ENCODE measurements around the gene MKNK1.

MKNK1 gene

DNA sequence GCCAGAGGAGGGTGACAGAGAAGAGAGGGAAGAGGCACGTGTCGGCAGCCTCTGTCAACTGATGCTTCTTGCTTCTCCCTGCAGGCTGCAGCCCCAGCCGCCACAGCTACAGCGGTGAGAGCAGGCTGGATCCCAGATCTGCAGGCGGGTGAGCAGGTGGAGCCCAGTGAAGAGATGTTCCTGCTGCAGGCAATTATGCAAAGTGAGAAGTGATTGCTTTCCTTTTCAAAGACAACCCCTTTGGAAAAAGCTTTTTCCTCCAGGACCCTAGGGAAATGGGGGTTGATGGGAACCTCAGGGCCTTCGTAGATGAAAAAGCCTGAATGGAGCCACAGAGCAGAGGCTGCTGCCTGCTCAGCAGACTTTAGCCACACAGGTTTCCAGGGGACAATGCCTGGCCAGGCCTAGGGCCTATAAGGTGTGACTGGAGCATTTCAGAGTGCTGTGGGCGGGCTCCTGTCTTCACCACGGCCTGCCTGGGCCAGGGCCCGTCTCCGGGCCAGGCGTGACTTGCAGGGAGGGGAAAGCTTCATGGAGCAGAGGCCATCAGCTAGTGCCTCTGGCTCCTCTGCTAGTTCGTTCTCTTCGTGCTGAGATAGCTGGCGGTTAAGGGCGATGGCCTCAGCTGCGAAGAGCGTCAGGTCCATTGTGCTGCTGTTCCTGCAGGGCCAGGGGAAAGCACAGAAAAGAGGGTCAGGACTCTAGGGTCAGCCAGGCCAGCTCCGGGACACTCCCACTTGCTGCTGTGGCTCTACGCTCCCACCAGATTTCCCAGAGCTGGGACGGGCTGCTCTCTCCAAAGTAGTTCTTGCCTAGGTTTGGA, 45.7 kb downstream of the MKNK1 start:
- DNase-seq (ENCODE audit: low read depth in 2 of 2), result no peak

DNA sequence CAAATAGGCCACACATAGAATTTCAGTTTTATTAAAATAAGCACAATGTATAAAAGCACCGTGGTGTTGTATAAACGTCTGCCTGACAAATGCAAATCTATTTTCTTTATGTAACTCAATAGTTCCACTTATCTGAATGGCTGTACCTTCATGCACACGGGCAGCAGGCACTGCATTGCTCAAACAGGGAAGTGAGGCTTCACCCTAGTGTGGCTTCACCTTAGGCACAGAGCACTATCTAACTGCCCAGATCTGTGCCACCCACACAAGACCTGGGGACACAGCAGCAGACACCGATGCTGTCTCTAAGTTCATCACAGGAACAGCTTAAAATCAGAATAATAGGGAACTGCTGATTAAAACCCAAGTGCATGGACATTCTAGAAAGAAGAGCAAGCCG, 46.7 kb downstream of the MKNK1 start:
- no peak for DNase-seq (ENCODE audit: low read depth in 2 of 2)

DNA sequence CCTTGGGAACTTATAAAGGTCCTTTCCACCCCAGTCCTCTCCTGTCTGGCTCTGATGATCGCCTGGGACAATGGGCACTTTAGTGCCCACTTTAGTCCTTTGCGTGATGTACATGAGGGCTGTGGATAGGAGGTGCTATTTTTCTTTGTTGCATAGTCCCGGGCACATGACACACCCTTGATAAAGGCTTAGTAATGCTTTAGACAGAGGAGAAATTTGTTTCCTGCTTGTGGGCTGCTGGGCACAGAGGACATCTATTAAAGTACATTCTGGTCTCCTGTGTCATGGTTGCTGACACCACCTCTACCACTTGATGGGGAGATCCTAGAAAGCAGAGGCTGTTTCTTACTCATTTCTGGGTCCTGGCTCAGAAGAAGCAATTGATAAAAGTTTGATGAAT, 47.2 kb downstream of the MKNK1 start:
- no peak for DNase-seq (ENCODE audit: low read depth in 2 of 2)

DNA sequence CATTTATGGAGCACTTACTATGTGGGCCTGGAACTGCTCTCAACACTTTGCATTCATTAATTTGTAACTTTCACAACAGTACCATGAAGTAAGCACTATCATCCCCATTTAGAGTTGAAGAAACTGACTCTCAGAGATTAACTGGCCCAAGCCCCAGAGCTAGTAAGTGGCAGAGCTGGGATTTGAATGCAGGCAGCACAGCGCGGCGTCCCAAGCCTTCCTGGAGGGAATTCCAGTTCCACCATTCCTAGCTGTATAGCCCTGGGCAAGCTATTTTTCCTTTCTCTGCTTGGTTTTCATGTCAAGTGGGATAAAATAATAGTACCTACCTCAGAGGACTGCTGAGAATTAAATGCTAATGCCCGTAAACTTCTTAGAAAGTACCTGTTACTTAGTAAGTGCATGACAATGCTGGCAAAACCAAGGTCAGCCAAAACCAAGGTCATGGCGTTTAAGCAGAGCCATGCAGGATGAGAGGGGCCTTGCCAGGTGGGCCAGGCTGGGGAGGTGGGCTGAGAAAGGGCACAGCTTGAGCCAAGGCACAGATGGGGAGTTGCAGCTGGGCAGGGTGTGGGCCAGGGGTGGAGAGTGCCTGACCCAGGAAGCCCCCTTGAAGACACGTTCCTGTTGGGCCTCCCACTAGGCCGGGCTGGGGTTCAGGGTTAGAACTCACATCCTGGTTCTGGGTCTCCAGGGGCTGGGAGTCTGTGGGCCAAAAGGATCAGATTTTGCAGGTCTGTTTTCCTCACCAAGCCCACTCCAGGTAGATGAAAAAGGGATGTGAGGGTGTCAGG, 48.0 kb downstream of the MKNK1 start:
- DNase-seq (ENCODE audit: low read depth in 2 of 2), result no peak

DNA sequence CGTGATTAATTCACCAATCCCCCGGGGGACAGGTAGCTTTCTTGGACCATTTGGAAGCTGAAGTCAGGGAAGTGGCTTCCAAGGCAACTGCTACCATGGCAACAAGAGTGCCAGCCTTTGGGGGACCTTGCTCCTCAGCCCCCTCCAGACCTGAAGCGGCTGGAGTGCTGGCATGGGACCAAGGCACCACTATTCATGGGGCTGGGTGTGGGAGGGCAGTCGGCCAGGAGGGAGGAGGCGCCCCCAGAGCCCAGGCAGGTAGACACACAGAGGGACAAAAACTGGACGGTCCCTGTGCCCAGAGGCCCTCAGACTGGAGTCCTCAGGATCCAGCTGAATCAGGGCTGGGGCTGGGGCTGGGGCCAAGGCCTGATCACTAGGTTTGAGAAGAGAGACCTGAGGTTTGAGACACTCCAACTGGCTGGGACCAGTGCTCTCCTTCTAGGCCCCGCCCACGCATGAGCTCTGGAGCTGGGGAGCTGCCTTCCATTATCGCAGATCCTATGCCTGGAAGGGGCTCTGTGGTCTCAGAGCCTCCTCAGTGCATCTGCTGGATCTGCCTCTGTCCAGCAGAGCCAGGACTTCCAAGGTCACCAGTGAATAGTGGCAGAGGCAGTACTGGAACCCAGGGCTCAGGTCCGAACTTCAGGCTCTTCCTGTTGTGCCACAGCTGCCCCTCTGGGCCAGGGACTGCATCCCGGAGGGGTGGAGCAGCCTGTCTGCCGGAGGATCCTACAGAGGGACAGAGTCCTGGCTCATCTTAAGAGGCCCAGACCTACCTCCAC, 49.3 kb downstream of the MKNK1 start:
- no peak for DNase-seq (ENCODE audit: low read depth in 2 of 2)

DNA sequence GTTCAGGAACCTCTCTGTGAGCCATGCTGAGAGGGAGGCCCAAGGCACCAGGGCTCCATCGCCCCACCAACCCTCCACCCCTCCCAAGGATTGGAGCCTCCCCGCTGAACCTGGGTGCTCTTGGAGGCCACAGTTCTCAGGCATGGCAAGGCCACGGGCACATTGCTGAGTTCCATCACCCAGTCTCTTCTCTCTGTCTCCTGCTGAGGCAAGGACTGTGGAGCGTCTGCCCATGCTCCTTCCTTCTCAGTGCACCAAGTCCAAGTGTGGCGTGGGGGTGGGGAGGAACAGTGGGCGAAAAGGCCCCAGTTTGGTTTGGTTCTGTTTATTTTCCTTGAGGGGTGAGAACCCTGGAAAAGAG, 49.9 kb downstream of the MKNK1 start:
- no peak for DNase-seq (ENCODE audit: low read depth in 2 of 2)

DNA sequence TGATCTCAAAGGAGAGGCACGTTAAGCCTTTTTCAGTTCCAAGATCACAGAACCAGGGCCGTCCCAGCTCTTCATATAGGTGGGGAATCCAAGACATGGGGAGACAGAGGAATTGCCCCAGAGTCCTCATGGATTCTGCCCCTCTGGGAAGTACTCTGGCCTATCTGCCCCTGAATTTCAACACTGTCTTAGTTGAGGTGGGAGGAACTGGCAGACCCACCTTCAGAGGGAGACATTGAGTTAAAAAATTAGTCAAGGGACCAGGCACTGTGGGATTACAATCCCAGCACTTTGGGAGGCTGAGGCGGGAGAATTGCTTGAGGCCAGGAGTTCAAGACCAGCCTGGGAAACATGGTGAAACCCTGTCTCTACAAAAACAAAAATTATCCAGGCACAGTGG, 50.6 kb downstream of the MKNK1 start:
- DNase-seq (ENCODE audit: low read depth in 2 of 2), result no peak

DNA sequence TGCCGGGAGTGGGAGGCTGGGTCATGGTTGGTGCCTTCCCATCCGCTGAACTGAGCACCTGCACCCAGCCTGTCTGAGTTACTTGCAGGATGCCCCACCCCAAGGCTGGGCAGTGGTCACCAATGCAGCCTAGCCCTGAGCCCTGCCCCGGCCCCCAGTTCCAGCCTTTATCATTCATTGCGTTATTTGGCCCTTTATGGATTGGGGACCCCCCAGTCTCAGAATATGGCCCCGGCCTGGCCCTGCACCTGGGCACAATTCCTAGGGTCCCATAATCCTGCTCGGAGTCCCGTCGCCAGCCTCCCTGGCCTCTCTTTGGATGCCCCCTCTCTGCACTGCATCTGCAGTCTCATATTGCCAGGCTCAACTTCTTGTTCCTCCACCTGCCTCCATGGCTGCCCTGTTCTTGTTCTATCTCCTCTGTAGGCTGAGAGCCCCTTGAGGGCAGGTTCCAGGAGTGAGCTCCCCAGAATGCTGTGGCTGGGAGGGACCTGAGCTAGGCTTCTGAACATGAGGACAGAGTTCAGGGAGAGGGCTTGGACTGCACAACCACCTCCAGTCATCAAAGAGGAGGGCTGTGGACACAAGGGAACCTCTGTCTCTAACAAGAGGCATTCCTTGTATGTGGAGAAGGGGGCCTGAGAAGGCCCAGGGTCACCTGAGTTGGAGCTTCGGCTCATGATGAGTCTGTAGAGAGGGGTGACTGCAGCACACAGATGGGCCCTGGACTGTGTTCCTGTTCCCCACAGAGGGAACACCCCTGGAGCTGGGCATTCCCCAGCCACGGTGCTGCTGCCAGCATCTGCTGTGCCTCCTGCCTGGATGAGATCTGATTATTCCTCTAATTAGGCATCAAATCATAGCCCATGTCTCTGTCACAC, 51.5 kb downstream of the MKNK1 start:
- DNase-seq (ENCODE audit: low read depth in 2 of 2), result no peak

DNA sequence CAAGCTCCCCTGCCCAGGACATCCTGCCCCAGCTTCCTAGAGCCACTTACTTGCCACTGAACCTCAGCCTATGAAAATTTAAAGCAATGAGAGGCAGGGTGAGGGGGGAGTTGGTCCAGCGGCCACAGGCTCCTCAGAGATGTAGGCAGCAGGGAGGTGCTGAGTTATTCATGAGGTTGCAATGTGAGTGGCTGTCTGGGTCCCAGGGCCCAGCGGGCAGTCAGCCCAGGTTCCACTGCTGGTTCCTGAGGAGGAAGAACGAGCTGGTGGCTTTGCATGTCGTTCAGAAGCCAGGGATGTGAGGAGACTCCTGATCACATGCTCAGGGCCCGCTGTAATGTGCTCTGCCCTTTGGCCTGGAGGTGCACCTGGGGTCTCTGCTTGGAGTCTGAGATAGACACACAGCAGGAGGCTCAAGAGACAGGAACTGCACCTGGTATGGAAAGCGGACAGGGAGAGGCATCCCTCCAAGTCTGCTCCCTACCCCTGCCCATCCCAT, 52.4 kb downstream of the MKNK1 start, which contains the start of gene KNCN:
KNCN (minus strand) TSS at position 51 of the 499 bp plus-strand sequence. CDS start 432 bp downstream, outside the sequence.
- no peak for DNase-seq (ENCODE audit: low read depth in 2 of 2)

DNA sequence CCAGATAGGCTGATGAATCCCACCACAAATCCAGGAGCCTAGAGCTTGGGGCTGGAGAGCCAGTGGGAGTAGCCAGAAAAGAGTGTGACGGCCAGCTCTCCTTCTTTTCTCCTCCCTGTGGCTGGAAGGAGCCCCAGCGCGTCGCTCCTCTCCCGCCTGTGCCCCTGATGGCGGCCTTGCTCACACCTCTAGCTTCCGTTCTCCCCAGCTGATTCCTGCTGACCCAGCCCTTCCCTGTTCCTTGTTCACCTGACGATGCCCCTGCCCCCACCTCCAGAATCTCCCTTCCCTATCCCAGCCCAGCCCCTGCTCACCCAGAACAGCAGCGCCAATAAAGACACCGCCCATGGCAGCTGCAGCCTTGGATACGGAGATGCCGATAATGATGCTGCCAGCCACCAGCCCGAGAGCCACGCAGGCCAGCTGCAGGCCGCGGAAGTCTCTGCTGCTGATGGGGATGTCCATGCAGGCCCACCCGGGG, 53.3 kb downstream of the MKNK1 start:
- no peak for DNase-seq (ENCODE audit: low read depth in 2 of 2)

DNA sequence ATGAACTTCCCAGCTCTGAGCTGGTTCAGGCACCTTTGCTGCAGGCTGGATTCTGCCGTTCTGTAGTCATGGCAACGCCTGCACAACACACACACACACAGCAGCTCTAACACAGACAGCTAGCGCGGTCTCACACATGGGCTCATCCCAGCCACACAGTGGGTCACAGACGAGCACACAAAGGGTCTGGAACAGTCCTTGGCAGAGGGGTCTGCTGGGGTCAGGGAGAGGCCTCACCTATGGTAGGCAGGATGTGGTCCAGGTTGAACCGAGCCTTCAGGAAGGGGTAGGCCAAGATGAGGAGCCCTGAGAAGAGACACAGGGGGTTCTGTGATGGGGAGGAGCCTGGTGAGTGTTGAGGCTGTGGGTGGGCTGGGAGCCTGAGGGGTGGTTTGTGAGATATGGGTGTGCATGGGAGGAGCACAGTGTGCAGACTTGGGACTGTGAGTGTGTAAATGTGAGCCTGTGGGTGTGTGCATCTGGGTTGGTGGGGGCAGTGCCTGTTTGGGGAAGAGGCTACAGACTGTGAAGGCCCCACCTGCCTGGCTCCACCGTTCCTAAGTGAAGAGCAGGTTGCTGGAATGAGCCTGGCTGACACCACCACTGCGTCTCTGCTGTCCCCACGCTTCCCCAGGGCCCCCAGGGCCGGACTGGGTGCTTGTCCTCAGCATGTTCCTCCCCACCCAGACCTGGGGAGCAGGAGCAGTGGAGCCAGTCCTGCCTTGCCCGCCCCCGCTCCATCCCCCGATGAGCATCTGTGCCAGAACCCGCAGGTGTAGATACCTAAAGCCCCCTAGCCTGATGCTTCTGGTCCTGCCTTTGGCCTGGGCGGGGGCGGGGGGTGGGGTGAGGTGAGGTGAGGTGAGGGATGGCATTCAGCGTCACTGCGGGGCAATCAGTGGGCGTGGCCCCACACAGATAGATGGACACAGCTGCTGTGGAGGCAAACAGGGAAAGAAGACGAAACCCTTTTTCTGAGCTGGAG, 54.1 kb downstream of the MKNK1 start:
- peak; percentile 22 to 40 for DNase-seq (ENCODE audit: low read depth in 2 of 2)

DNA sequence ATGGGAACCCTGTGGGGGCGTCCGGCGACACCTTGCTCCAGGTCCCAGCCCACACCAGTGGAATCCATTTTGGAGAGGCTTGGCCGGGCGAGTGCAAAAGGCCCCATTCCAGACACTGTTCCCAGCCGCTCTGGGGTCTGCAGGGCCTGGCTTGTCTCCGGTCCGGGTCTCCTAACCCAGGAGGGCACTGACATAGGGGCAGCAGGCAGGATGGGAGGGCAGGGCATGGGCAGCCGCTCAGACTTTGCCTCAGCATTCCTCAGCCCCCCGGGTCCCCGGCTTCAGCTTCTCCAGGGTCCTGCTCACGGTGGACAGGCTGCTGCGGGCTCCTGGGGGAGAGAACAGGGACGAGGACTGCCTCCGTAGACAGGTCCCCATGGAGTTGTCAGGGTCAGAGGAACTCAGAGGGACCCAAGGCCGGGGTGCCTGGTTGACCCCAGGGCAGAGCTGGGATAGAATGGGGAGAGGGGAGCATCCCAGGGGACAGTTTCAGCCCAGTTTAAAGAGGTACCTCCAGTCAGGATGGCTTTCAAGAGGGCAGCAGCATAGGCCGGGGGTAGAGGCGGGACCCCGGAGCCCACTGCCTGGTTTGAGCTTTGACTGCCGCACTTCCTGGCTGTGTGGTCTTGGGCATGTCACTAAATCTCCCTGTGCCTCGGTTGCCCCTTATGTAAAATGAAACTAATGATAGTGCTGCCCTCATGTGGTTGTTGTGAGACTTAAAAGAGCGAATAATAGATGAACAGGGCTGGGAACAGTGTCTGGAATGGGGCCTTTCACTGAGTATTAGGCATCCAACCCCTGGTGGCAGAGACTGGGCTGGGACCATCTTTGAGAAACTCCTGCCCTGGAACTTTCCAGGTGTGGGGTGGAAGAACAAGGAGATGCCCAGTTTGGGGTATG, 56.3 kb downstream of the MKNK1 start:
- DNase-seq (ENCODE audit: low read depth in 2 of 2), result no peak

DNA sequence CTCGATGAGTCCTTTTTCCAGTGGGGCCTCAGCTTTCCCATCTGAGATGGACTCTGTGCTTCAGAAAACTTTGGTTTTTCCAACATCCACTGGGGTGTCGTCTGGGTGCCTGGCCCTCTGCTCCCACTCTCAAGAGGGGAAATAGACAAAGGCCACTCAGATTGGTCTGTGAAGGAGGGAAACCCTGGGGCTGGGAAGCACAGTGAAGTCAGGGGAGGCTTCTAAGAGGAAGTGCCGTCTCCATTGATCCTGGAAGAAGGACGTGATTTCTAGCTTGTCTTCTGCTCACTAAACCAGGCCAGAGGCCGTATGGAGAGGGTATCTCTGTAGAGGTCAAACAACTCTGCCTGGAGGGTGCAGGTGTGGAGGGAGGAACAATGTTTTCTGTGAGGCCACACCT, 57.9 kb downstream of the MKNK1 start:
- DNase-seq (ENCODE audit: low read depth in 2 of 2), result no peak

DNA sequence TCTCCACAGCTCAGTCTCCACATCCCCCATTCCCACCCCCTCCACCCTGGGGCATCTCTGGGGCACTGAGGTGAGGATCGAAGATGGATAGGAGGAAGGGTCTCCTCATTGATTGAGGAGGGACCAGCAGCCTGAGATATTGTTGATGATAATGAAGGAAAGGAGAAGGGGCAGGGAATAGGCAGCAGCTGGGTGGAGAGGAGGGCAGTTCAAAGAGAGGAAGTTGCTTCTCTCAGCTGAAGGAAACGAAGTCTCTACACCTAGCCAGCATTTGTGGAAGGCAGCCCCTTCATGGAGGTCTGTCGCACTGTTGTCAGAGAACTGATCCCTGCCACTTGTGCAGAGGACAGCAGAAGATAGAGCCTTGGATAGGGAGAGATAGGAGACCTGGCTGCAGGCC, 58.3 kb downstream of the MKNK1 start:
- no peak for DNase-seq (ENCODE audit: low read depth in 2 of 2)

DNA sequence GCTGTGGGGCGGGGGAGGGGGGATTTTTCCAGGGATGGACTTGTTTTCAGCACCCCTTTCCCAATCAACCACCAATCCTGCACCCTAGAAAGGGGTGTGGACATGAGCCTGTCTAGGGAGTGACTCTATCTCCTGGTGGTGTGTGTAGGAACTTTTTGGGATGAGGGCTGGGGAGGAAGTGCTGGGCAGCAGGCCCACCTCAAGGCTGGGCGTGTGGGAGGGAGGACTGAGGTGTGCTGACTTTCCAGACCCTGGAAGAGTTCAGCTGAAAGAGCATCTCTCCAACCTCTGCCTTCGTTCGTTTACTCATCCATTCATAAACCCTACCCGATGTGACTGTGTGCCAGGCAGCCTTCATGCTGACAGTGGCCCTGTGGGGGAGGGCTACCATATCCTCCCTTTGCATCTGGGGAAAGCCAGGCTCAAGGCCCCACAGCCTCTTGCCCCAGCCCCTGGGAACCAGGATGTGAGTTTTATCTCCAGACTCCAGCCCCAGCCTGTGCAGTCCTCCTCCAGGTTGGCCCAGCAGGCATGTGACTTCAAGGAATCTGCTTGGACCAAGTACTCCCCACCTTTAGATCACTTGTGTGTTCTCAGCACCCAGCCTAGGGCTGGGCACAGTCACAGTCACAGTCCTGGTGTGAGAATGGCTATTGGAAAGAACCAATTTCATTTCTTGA, 59.4 kb downstream of the MKNK1 start:
- no peak for DNase-seq (ENCODE audit: low read depth in 2 of 2)

DNA sequence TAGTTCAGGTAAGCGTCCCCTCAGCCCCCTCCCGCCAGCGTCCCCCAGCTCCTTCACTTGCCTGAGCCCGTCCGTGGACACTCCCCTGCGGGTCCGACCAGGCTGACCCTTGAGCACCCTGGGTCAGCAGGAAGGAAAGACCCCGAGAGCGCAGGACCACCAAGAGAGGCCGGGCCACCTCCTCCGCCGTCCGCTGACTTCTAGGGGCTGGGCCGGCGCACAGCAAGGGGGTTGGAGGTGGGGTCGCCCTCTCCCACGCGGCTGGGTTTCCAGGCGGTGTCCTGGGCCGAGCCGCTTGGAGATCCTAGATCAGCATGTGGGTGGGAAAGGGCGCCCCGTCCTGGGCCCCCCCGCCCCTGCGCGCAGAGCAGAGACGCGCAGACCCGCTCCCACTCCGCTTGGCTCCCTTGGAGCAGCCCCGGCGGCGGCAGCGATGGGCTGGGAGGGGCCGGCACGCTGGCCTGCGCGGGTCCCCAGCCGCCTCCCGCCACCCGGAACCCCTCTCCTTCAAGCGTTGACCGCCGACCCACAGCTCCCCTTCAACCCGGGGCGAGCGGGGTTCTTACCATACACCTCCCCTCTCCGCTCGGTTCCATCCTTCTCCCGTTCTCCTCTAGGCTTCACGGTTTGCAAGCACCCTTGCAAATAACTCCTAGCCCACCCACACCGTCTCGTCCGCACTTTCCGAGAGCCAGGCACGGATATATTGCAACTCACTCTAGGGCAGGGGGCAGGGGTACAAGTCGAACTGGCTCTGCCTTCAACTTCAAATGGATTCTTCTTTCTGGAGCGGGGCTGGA, 60.1 kb downstream of the MKNK1 start:
- no peak for DNase-seq (ENCODE audit: low read depth in 2 of 2)

DNA sequence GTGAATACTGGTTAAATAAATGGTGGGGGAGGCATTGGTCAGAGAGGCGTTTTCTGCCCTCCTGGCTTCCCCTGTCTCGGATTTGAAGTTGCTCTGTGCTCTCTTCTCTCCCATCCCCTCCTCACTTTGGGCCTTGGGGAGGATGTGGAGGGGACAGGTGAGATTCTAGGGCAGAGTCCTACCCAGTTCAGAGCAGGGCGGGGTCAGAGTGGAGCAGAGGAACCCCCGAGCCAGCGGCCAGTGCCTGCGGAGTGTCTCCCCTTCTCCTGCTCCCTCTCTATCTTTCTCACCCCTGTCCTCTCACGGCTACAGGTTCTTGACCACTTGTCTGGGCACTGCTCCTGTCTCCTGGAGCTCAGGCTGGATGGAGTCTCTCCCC, 60.7 kb downstream of the MKNK1 start:
- no peak for DNase-seq (ENCODE audit: low read depth in 2 of 2)

Measured in stimulated activated CD8-positive, alpha-beta memory T cell treated with anti-CD3 and anti-CD28 coated beads, Interleukin-15, amount 100 ng/mL, for 48 hours (primary cell).